Activated naive CD4-positive, alpha-beta T cell (primary cell): ENCODE data around the gene YIF1A.
"Not testable (repeated sequence)": the region's sequence is repeated elsewhere in the genome, so short reads cannot be mapped to it uniquely, and the experiment has no call there.

Experiments
- DNase-seq, 4 experiments: peaks; one replicate each; lab custom pipeline; 2025; lab: John Stamatoyannopoulos, UW

Gene YIF1A

GRCh38 chr11:66286699-66287098 lies 2.2 kb downstream of the YIF1A start:
- DNase-seq = no peak

- DNase-seq = no peak
These were observed 3.5 kb downstream of the YIF1A start for GRCh38 chr11:66285250-66285947.

- DNase-seq = no peak
These were observed 4.3 kb downstream of the YIF1A start for GRCh38 chr11:66284526-66285078.

- DNase-seq = no peak
These were observed 5.4 kb downstream of the YIF1A start for GRCh38 chr11:66283461-66284105.

- peak; percentile 91 to 99 (median 99) for DNase-seq
These were observed 6.2 kb downstream of the YIF1A start for GRCh38 chr11:66282468-66283455.

- no peak for DNase-seq
These were observed 7.0 kb downstream of the YIF1A start for GRCh38 chr11:66281776-66282467.

- DNase-seq = no peak
These were observed 7.9 kb downstream of the YIF1A start for GRCh38 chr11:66281001-66281400.

GRCh38 chr11:66280428-66280827 lies 8.5 kb downstream of the YIF1A start:
- DNase-seq = no peak

- DNase-seq = no peak
These were observed 9.7 kb downstream of the YIF1A start for GRCh38 chr11:66279092-66279734.

GRCh38 chr11:66278363-66279091 lies 10.4 kb downstream of the YIF1A start:
- no peak for DNase-seq

- DNase-seq = peak in 2 of 4 experiments; percentile 18 to 44
These were observed 11.2 kb downstream of the YIF1A start, which contains the start of gene CNIH2 for GRCh38 chr11:66277471-66278362. Gene CNIH2 (plus strand): TSS chr11:66278175. CDS start chr11:66278457, 282 bp downstream.

GRCh38 chr11:66277064-66277463 lies 11.9 kb downstream of the YIF1A start:
- not testable (repeated sequence) for DNase-seq

GRCh38 chr11:66276619-66277018 lies 12.3 kb downstream of the YIF1A start:
- not testable (repeated sequence) for DNase-seq

- no peak for DNase-seq
These were observed 12.8 kb downstream of the YIF1A start for GRCh38 chr11:66275984-66276612.

GRCh38 chr11:66275396-66275795 lies 13.5 kb downstream of the YIF1A start:
- no peak for DNase-seq

GRCh38 chr11:66274219-66274618 lies 14.7 kb downstream of the YIF1A start:
- no peak for DNase-seq

GRCh38 chr11:66272596-66272995 lies 16.3 kb downstream of the YIF1A start:
- DNase-seq = no peak

- DNase-seq = no peak
These were observed 17.1 kb downstream of the YIF1A start for GRCh38 chr11:66271816-66272215.
